ENCODE results near the gene CAT.
"Not testable (repeated sequence)": the region's sequence is repeated elsewhere in the genome, so short reads cannot be mapped to it uniquely, and the experiment has no call there.

CAT gene

DNA sequence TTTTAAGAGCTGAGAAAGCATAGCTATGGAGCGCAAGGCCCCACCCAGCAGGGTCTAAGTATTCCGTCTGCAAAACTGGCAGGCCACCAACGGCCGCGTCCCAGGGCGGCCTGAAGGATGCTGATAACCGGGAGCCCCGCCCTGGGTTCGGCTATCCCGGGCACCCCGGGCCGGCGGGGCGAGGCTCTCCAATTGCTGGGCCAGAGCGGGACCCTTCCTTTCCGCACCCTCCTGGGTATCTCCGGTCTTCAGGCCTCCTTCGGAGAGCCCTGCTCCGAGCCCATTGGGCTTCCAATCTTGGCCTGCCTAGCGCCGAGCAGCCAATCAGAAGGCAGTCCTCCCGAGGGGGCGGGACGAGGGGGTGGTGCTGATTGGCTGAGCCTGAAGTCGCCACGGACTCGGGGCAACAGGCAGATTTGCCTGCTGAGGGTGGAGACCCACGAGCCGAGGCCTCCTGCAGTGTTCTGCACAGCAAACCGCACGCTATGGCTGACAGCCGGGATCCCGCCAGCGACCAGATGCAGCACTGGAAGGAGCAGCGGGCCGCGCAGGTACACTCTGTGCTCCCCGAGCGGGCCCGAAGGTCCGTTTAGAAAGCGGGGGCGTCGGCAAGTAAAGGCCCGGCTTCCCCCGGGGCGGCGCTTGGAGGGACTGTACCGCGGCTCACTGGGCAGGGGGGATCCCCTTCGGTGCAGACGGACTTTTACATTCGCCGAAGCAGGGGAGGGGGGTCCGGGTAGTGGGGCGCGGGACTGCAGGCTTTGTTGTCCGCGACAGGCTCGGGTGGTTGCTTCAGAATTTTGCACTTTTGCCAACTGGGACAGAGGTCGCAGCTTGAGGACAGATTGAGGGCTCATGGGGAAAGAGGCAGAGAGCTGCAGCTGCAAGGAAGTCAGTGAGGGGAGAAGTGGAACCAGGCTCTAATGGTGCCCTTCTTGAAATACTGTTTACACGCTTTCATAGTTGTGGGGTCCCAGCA lies at the start of gene CAT:
Gene CAT, plus strand, starts transcription at position 406 of the 979 bp plus-strand sequence. Its CDS starts 80 bp downstream, at position 486.
- peak in 1 of 2 experiments; percentile 44 for DNase-seq

GRCh38 chr11:34394771-34395300 lies 43.9 kb upstream of the CAT start:
- no peak for DNase-seq

DNA sequence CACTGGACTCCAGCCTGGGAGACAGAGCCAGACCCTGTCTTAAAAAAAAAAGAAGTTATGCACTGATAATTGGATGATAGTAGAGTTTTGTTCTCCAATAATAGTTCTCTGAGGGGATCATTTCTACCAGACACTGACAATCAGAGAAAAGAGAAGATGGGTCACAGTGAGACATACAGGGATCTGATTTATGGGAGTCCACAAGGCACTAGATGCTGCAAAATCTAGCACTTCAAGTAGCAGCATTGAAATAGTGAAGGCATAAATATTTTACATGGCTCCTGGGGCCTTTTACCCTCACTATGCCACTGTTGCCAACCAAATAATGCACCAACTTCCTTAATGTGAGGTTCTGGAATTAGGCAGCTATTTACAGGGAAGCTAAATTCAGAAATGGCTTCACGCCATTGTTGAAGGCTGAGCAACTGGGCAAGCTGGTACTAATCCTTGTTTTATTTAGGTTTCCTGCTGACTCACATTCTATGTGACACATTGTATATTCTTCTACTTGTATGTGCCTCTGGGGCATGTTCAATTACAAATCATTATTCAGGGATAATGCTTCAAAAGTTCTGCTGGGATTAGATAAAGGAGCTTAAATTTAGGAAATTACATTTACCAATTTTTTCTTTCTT lies 42.7 kb upstream of the CAT start:
- DNase-seq: no peak

GRCh38 chr11:34397120-34397519 lies 41.6 kb upstream of the CAT start:
- no peak for DNase-seq

DNA sequence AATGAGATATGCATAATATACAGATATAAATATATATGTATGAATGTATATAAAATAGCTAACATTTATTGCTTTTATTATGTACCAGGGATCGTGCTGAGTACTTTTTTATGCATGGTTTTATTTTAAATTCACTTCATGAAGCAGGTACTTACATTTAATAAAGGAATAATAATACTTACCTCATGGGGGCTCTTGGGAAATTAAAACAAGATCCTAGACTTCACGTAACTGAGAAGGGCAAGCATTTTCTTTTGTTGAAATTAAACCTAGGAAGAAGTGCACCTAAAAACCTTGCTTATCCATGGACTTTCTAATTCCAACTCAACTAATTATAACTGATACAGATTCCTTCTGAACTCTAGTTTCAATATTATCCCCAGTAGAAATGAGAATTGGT lies 40.9 kb upstream of the CAT start:
- DNase-seq: no peak

DNA sequence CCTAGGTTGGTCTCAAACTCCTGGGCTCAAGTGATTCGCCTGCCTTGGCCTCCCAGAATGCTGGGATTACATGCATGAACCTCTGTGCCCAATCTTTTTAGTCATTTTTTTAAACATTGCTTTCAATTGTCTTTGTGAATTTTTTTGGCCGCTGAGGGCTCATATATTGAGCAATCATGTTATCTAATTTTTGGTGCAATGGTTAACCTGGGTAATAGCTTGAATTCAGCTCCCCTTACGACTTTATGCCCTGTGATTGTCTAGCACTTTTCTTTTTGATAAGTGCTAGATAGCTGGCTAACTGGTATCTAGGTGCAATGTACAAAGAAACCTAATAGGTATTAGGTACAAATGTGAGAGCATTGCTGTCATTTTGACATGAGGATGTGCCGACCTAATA lies 35.3 kb upstream of the CAT start:
- no peak for DNase-seq

GRCh38 chr11:34404280-34404679 lies 34.5 kb upstream of the CAT start:
- DNase-seq: no peak

DNA sequence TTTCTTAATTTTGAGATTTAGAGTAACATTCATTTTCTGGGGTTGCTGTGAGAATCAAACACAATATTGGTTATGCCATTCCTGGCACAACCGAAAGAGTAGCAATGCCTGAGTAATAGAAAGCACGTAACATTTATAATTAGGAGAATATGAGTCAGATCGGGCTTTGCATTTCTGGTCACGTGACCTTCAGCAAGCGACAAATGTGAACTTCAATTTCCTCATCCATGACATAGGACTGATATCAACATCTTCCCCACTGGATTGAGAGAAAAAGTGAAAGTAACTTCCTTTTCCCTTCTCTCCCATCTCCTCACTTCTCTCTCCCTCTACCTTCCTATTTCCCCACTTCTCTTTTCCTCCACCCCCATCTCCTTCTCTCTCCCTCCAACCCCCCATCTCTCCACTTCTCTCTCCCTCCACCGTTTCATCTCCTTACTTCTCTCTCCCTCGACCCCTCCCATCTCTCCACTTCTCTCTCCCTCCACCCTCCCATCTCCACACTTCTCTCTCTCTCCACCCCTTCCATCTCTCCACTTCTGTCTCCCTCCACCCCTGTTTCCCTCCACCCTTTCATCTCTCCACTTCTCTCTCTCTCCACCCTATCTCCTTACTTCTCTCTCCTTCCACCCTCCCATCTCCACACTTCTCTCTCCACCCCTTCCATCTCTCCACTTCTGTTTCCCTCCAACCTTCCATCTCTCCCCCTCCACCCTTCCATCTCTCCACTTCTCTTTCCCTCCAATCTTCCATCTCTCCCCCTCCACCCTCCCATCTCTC lies 33.5 kb upstream of the CAT start:
- DNase-seq: no peak

DNA sequence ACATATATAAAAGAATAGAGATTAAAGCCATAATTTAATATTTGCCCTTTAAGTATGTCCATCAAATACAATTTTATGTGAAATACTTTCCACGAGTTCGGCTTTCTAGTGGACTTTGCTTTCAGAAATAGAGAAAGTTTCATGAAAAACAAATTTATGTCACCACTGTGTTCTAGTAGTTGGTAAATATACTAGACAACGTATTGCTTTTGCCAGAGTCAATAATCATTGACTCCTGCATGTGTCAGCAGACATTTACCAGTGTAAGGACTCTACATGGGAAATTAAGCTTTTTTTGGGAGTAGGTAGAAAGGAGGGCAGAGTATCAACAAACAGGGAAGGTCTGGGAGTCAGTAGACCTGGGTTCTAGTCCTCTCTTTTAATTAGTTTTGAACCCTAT lies 32.3 kb upstream of the CAT start:
- no peak for DNase-seq

GRCh38 chr11:34407121-34407813 lies 31.5 kb upstream of the CAT start:
- DNase-seq: no peak

GRCh38 chr11:34408580-34409172 lies 30.1 kb upstream of the CAT start:
- no peak for DNase-seq

DNA sequence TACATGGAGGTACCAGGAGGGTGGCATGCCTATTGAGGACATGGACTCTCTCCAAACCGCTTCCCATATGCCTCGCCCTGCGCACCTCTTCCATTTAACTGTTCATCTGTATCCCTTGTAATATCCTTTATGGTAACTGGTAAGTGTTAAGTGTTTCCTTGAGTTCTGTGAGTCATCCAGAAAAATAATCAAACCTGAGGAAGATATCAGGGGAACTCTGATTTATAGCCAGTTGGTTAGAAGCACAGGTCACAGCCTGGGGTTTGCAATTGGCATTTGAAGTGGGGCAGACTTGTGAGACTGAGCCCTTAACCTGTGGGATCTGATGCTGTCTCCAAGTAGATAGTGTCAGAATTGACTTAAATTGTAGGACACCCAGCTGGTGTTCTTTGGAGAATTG lies 27.6 kb upstream of the CAT start:
- no peak for DNase-seq

DNA sequence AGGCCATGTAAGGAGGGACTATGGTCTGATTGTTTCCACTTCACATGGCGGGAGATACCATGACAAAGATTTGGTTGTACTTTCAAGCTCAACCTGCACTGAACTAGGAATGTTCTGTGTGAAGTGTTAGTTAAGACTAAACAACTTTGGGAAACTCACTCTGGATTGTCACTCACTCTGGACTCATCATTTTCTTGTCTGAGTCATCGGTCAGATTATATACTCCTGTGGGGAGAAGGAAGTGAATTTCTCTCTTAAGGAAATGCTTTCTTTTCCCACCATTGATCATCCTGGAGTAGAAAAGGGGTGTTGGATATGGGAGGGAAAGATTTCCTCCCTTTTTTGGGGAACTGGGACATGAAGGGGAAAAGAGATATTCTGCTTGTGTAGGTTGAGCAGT lies 26.9 kb upstream of the CAT start:
- no peak for DNase-seq

- no peak for DNase-seq
Observed at GRCh38 chr11:34413263-34413662, 25.5 kb upstream of the CAT start.

- DNase-seq: no peak
Observed at GRCh38 chr11:34415538-34415937, 23.2 kb upstream of the CAT start.

DNA sequence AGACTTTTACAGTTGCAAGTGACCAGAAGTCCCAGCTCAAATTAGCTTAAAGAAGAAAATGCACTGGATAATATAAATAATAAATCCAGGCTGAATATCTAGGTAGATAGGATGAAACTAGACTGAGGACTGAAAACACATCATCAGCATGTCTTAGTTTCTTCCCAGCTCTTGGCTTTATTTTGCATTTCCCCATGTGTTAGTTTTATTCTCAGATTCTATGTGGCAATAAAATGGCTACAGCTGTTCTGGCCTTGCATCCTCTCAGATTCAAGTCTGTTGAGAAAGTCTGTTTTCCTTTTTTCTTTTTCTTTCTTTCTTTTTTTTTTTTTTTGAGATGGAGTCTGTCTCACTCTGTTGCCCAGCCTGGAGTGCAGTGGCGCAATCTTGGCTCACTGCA lies 22.6 kb upstream of the CAT start:
- no peak for DNase-seq

- no peak for DNase-seq
Observed at GRCh38 chr11:34416766-34417165, 22.0 kb upstream of the CAT start.

- DNase-seq: no peak
Observed at GRCh38 chr11:34417202-34417601, 21.5 kb upstream of the CAT start.

DNA sequence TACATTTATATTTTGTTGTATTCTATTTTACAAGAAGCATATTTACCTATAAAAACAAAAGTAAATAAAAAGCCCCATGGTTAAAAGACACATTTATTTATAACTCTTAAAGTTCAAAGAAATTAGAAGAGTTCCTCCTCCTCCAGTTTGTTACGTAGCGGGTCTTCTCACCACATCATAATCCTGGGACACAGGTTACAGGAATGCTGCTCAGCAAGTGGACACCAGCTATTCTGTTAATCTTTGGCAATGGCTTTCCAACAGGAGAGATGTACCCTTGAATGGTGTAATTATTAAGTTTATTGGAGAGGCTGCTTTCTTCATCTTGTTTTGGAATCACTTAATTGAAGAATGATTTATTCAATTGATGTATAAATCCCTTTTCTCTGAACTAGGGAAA lies 19.6 kb upstream of the CAT start:
- no peak for DNase-seq

- no peak for DNase-seq
Observed at GRCh38 chr11:34423300-34423699, 15.4 kb upstream of the CAT start.

DNA sequence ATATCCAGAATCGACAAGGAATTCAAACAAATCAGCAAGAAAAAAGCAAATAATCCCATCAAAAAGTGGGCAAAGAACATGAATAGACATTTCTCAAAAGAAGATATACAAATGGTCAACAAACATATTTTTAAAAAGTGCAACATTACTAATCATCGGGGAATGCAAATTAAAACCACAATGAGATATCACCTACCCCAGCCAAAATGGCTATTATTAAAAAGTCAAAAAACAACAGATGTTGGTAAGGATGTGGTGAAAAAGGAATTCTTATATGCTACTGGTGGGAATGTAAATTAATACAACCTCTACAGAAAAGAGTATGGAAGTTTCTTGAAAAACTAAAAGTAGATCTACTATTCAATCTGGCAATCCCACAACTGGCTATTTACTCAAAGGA lies 13.9 kb upstream of the CAT start:
- not testable (repeated sequence) for DNase-seq

DNA sequence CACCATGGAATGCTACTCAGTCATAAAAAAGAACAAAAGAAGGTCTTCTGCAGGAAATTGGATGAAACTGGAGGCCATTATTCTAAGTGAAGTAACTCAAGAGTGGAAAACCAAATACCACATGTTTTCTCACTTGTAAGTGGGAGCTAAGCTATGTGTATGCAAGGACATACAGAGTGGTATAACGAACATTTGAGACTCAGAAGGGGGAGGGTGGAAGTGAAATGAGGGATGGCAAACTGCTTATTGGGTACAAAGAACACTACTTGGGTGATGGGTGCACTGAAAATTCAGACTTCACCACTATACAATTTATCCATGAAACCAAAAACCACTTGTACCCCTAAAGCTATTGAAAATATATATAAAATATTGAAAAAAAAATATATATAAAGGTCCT lies 13.4 kb upstream of the CAT start:
- DNase-seq: no peak

Data from cerebellar nuclear complex (tissue), 1 donor.